CD14-positive monocyte (primary cell): ENCODE measurements around the gene UBQLNL. TPM values are rescaled to one million over a fixed set of nuclear protein-coding genes. Genes with fewer than 3 reads are reported as not detected.

Experiments
- DNase-seq, 3 donors: peaks; one replicate each; pipeline ENCODE4 v3.0.0-alpha.2; 2011 to 2022
- H2AFZ ChIP-seq: 2 replicates; pipeline ENCODE4 v1.6.0; 2012; ENCODE audit warnings: mild to moderate bottlenecking, low read depth, low read length, inconsistent platforms; ENCODE audit not compliant: insufficient read depth, poor library complexity, severe bottlenecking
- H3K27ac ChIP-seq, 2 donors: 1 replicate in 1 of 2; 2 replicates in 1 of 2; pipeline ENCODE4 v1.5.1; 2012 to 2013; ENCODE audit warnings: low read length in 2 of 2, control low read depth in 1 of 2, inconsistent platforms in 1 of 2, low read depth in 1 of 2, mild to moderate bottlenecking in 1 of 2
- H3K27me3 ChIP-seq, 2 donors: one replicate each; pipeline versions ENCODE4 v1.6.0 to v1.6.1; 2011 to 2013; ENCODE audit warnings: low read length in 2 of 2; ENCODE audit not compliant: control insufficient read depth in 2 of 2, insufficient read depth in 2 of 2
- H3K36me3 ChIP-seq, 2 donors: replicated peaks in 1 of 2; 1 replicate in 1 of 2; 2 replicates in 1 of 2; pipeline versions ENCODE4 v1.5.1 to v1.6.1; 2012 to 2013; ENCODE audit warnings: low read length in 2 of 2, control low read depth in 1 of 2, inconsistent platforms in 1 of 2, mild to moderate bottlenecking in 1 of 2; ENCODE audit not compliant: insufficient read depth in 2 of 2, control insufficient read depth in 1 of 2
- H3K4me1 ChIP-seq, 2 donors: 1 replicate in 1 of 2; 2 replicates in 1 of 2; pipeline versions ENCODE4 v1.5.1 to v1.6.1; 2012 to 2013; ENCODE audit warnings: low read length in 2 of 2, control low read depth in 1 of 2, inconsistent platforms in 1 of 2, mild to moderate bottlenecking in 1 of 2, moderate library complexity in 1 of 2; ENCODE audit not compliant: insufficient read depth in 2 of 2, control insufficient read depth in 1 of 2
- H3K4me2 ChIP-seq: replicated peaks from 2 replicates; pipeline ENCODE3; 2012; ENCODE audit warnings: low read length, moderate library complexity, mild to moderate bottlenecking; ENCODE audit not compliant: poor library complexity, severe bottlenecking; ENCODE audit errors: extremely low read depth
- H3K4me3 ChIP-seq, 3 experiments: fragments of 200-600 bp in 1 of 3; sonication (generic) in 1 of 3; replicated peaks in 1 of 3; 1 replicate in 2 of 3; 2 replicates in 1 of 3; pipeline ENCODE4 v1.5.1; 2011 to 2013; ENCODE audit warnings: low read length in 3 of 3, mild to moderate bottlenecking in 3 of 3, control low read depth in 2 of 3, low read depth in 2 of 3, inconsistent platforms in 1 of 3, moderate library complexity in 1 of 3
- H3K79me2 ChIP-seq: 2 replicates; pipeline ENCODE4 v1.6.0; 2012; ENCODE audit warnings: mild to moderate bottlenecking, control low read depth, inconsistent platforms, low read length, moderate library complexity; ENCODE audit not compliant: insufficient read depth
- H3K9ac ChIP-seq: 2 replicates; pipeline ENCODE4 v1.6.0; 2017; ENCODE audit warnings: low read length, mild to moderate bottlenecking; ENCODE audit not compliant: insufficient read depth, poor library complexity, severe bottlenecking
- H3K9me3 ChIP-seq, 2 donors: replicated peaks in 1 of 2; 1 replicate in 1 of 2; 2 replicates in 1 of 2; pipeline versions ENCODE4 v1.5.1 to v1.6.1; 2012 to 2013; ENCODE audit warnings: low read length in 2 of 2, control low read depth in 1 of 2; ENCODE audit not compliant: control insufficient read depth in 1 of 2, insufficient read depth in 1 of 2
- H4K20me1 ChIP-seq: 2 replicates; pipeline ENCODE4 v1.6.0; 2012; ENCODE audit warnings: mild to moderate bottlenecking, low read length, control low read depth, moderate library complexity; ENCODE audit not compliant: insufficient read depth
- H3K27ac Mint-ChIP-seq, 7 donors: one replicate each; pipeline ENCODE4 v1.8.0; 2020; ENCODE audit warnings: mild to moderate bottlenecking in 7 of 7, mixed read lengths in 7 of 7, moderate library complexity in 6 of 7, inconsistent platforms in 2 of 7
- H3K27me3 Mint-ChIP-seq, 3 donors: one replicate each; pipeline ENCODE4 v1.8.0; 2021 to 2022; ENCODE audit warnings: low read depth in 3 of 3, mild to moderate bottlenecking in 3 of 3, mixed read lengths in 3 of 3, moderate library complexity in 3 of 3, inconsistent platforms in 1 of 3
- H3K36me3 Mint-ChIP-seq, 2 donors: one replicate each; pipeline ENCODE4 v1.8.0; 2020; ENCODE audit warnings: mixed read lengths in 2 of 2, inconsistent platforms in 1 of 2, mild to moderate bottlenecking in 1 of 2
- H3K4me1 Mint-ChIP-seq: one replicate; pipeline ENCODE4 v1.8.0; 2020; ENCODE audit warnings: mild to moderate bottlenecking, mixed read lengths
- H3K4me3 Mint-ChIP-seq, 2 donors: one replicate each; pipeline ENCODE4 v1.8.0; 2020; ENCODE audit warnings: mild to moderate bottlenecking in 2 of 2, mixed read lengths in 2 of 2, moderate library complexity in 1 of 2
- H3K9me3 Mint-ChIP-seq, 7 donors: one replicate each; pipeline ENCODE4 v1.8.0; 2020 to 2022; ENCODE audit warnings: mixed read lengths in 7 of 7, mild to moderate bottlenecking in 6 of 7, moderate library complexity in 6 of 7, inconsistent platforms in 2 of 7
- WGBS: methylation state at CpG from one replicate; pipeline ENCODE4 v1.1.5; 2013; ENCODE audit warnings: missing lambda C conversion rate; ENCODE audit not compliant: insufficient coverage; 5-methylcytosine and 5-hydroxymethylcytosine counted together
- intact Hi-C, 2 donors: fragments of 100-400 bp; cut with micrococcal nuclease; formaldehyde crosslinking; loops; one replicate each; pipeline versions ENCODE4 v1.15.0 to v1.15.1; 2023
- polyA plus RNA-seq, 3 donors: library from polyadenylated mRNA; depleted of rRNA in 1 of 3; unstranded in 2 of 3; stranded (reverse) in 1 of 3; fragments of 300-500 nt in 2 of 3; fragments of >200 nt in 1 of 3; fragmentation: Illumina TruSeq in 2 of 3; gene quantifications; 1 replicate in 2 of 3; 2 replicates in 1 of 3; pipeline ENCODE4 v1.2.3, GENCODE V29; 2012 to 2021
- TF ChIP-seq, protein P1 (sequence below): fragments of 200-600 bp; IDR thresholded peaks from one replicate; pipeline ENCODE4 v1.8.0; 2022; ENCODE audit warnings: antibody characterized with exemption, mild to moderate bottlenecking

Gene UBQLNL
- polyA plus RNA-seq, 3 donors, result 0.33 TPM; not detected in 2

GRCh38 chr11:5467527-5467926 is 49.0 kb downstream of the UBQLNL start:
- no peak for DNase-seq
- H3K9ac ChIP-seq, result no peak overlapping the region
- no peak overlapping the region for H2AFZ ChIP-seq
- 100% methylated on average over 1 of the region's 2 CpGs for WGBS
- no peaks in the 10 kb centered on the region for H3K79me2 ChIP-seq
- H3K27me3 Mint-ChIP-seq, result peaks cover 0 to 1% (median 1%) of the 10 kb centered on the region in 3 donors
- no peaks in the 10 kb centered on the region for H3K4me1 ChIP-seq
- no peaks in the 10 kb centered on the region for H3K27me3 ChIP-seq
- H3K27ac ChIP-seq, result no peak overlapping the region
- no peaks in the 10 kb centered on the region for H4K20me1 ChIP-seq
- peaks cover 0 to 5% (median 0%) of the 10 kb centered on the region in 7 donors for H3K9me3 Mint-ChIP-seq
- H3K4me3 ChIP-seq, result no peak overlapping the region
- no peaks in the 10 kb centered on the region for H3K36me3 Mint-ChIP-seq
- H3K36me3 ChIP-seq, result no peaks in the 10 kb centered on the region
- no peak overlapping the region for H3K4me3 Mint-ChIP-seq
- intact Hi-C loops, result no loop called here
- H3K4me2 ChIP-seq, result no peak overlapping the region
- no peaks in the 10 kb centered on the region for H3K9me3 ChIP-seq
- TF ChIP-seq, protein P1, sequence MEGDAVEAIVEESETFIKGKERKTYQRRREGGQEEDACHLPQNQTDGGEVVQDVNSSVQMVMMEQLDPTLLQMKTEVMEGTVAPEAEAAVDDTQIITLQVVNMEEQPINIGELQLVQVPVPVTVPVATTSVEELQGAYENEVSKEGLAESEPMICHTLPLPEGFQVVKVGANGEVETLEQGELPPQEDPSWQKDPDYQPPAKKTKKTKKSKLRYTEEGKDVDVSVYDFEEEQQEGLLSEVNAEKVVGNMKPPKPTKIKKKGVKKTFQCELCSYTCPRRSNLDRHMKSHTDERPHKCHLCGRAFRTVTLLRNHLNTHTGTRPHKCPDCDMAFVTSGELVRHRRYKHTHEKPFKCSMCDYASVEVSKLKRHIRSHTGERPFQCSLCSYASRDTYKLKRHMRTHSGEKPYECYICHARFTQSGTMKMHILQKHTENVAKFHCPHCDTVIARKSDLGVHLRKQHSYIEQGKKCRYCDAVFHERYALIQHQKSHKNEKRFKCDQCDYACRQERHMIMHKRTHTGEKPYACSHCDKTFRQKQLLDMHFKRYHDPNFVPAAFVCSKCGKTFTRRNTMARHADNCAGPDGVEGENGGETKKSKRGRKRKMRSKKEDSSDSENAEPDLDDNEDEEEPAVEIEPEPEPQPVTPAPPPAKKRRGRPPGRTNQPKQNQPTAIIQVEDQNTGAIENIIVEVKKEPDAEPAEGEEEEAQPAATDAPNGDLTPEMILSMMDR, result no peak
- H3K4me1 Mint-ChIP-seq, result peaks cover 5% of the 10 kb centered on the region
- peak overlapping the region in 1 of 7 donors; percentile 14 for H3K27ac Mint-ChIP-seq

Other genes with a start within 250 kb of the UBQLNL start
- not detected for gene HBE1, start 246.8 kb downstream of the UBQLNL start, polyA plus RNA-seq
- not detected for gene OR51B4, start 214.8 kb downstream of the UBQLNL start, polyA plus RNA-seq
- gene OR51B2, start 192.4 kb downstream of the UBQLNL start, polyA plus RNA-seq, result not detected
- gene OR51B5, start 173.2 kb downstream of the UBQLNL start, polyA plus RNA-seq, result not detected
- gene OR51B6, start 165.2 kb downstream of the UBQLNL start, polyA plus RNA-seq, result not detected
- not detected for gene OR51M1, start 132.9 kb downstream of the UBQLNL start, polyA plus RNA-seq
- not detected for gene OR51Q1, start 94.6 kb downstream of the UBQLNL start, polyA plus RNA-seq
- not detected for gene OR51I1, start 75.2 kb downstream of the UBQLNL start, polyA plus RNA-seq
- gene OR51I2, start 67.4 kb downstream of the UBQLNL start, polyA plus RNA-seq, result not detected
- gene OR52D1, start 28.0 kb downstream of the UBQLNL start, polyA plus RNA-seq, result not detected
- not detected for gene UBQLN3, start 6.7 kb downstream of the UBQLNL start, polyA plus RNA-seq
- not detected for gene OR52H1, start 31.8 kb upstream of the UBQLNL start, polyA plus RNA-seq
- gene OR52B6, start 64.2 kb upstream of the UBQLNL start, polyA plus RNA-seq, result not detected
- gene TRIM6, start 79.9 kb upstream of the UBQLNL start, polyA plus RNA-seq, result under 1 TPM; 0.11 to 0.44 (median 0.15) TPM
- gene TRIM34, start 108.3 kb upstream of the UBQLNL start, polyA plus RNA-seq, result 10 to 100 TPM; 21.9 to 25.7 (median 23.5) TPM
- 10 to 100 TPM in 2 of 3 donors, 1 to 10 TPM in 1; 9.4 to 14.4 (median 10.6) TPM for gene TRIM5, start 168.4 kb upstream of the UBQLNL start, polyA plus RNA-seq
- gene TRIM22, start 173.1 kb upstream of the UBQLNL start, polyA plus RNA-seq, result 100 to 1,000 TPM; 122 to 277 (median 132) TPM
- gene OR56B1, start 219.7 kb upstream of the UBQLNL start, polyA plus RNA-seq, result under 1 TPM in 1 of 3 donors, not detected in 2; 0.04 TPM
- under 1 TPM in 2 of 3 donors, not detected in 1; 0.24 to 0.31 TPM for gene OR52N4, start 237.5 kb upstream of the UBQLNL start, polyA plus RNA-seq